ENCODE measurements around the gene BANP. TPM values are rescaled to one million over a fixed set of nuclear protein-coding genes. Genes with fewer than 3 reads are reported as not detected.

Gene BANP
- total RNA-seq, 1 donor from 2014 or later = 17.6 TPM

DNA sequence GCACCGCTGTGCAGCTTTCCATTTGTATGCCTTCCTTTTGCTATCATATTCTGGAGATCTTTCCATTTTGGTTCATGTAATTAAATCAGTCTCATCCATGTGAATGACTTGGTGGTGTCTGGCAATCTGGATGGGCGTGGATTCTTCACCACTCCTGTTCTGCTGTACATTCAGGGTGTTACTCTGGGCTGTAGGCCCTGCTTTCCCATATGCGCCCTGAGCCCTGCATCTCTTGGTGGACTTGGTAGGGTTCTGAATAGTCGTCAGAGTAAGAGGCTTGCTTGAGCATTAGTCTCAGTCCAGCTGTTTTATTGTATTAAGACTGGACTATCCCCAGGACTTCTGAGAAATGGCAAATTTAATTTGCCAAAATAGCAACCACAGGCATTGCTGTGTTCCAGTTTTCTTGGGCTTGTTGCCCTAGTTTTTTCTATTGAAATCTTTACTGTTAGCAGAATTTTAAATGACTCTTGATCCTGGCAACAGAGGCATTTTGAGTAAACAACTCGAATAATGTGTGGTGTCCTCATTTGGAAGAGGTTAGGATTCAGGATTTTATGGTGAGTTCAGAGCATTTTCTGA is 14.9 kb downstream of the BANP start:
- no peak for DNase-seq (ENCODE audit: low read depth)
- TF ChIP-seq CTCF (conservative IDR thresholded peaks at IDR 0.05; ENCODE audit: low read depth, low read length) = no peak
- no peak overlapping the region for H3K4me3 ChIP-seq (ENCODE audit: low read depth, low read length)

DNA sequence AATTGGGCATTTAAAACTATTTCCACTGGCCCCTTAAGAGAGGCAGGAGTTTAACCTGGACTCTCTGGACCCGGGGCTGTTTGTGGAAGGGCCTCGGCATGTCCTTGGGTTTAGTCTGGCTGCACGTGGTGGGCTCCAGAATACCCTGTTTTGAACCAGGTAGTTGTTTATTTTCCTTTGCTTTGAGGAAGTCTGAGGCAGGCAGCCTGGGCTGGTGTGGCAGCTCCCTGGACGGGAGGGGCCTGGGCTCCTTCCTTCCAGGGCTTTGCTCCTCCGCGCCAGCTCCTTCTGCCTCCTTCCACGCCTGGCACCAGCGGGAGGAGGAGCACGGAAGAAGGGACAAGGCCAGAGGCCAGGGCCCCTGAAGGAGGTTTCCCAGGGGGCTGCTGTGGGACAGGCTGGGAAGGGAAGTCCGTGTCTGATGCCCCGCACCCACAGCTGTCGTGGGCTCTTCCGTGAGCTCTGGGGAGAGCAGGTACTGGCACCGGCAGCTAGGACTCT is 15.5 kb downstream of the BANP start:
- TF ChIP-seq CTCF (conservative IDR thresholded peaks at IDR 0.05; ENCODE audit: low read depth, low read length) = no peak
- H3K4me3 ChIP-seq (ENCODE audit: low read depth, low read length) = peak overlapping the region; percentile 46
- DNase-seq (ENCODE audit: low read depth) = no peak

DNA sequence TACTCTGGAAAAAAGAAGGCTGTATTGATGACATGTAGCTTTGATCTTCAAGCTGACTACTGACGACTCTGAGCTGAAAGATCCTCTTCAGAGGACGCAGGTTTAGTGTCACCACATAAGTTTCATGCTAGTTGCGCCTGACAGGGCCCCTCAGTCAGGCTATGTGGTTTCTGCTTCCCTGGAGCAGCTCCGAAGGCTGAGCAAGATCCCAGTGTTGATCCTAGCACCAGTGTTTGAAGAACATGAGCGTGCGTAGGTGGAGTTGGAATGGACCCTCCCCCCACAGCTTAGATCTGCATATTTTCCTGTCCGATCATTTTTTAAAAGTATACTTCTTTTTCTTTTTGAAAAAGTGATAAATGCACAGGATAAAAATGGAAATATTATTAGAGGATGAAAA is 17.3 kb downstream of the BANP start:
- TF ChIP-seq CTCF (conservative IDR thresholded peaks at IDR 0.05; ENCODE audit: low read depth, low read length) = no peak
- DNase-seq (ENCODE audit: low read depth) = no peak
- no peak overlapping the region for H3K4me3 ChIP-seq (ENCODE audit: low read depth, low read length)

GRCh38 chr16:87970186-87970585 is 19.0 kb downstream of the BANP start:
- no peak for TF ChIP-seq CTCF (conservative IDR thresholded peaks at IDR 0.05; ENCODE audit: low read depth, low read length)
- H3K4me3 ChIP-seq (ENCODE audit: low read depth, low read length) = no peak overlapping the region
- no peak for DNase-seq (ENCODE audit: low read depth)

- DNase-seq (ENCODE audit: low read depth) = no peak
- H3K4me3 ChIP-seq (ENCODE audit: low read depth, low read length) = no peak overlapping the region
- TF ChIP-seq CTCF (conservative IDR thresholded peaks at IDR 0.05; ENCODE audit: low read depth, low read length) = no peak
Observed at GRCh38 chr16:87971933-87972332, 20.7 kb downstream of the BANP start.

DNA sequence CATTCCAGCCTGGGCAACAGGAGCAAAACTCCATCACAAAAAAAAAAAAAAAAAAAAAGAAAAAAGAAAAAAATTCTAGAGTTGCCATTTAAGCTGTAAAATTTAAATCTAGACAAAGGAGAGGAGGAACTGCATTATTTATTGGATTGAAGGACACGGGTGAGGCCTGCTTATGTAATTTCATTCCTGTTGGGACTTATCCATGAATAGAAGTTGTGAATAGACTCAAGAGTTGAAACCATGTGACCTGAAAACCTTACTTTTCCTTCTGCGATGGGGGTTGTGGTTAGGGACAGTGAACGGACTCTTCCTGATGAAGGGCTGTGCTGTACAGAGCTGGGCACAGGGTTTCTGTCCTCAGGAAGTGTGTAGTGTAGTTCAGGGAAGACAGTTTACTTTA is 22.5 kb downstream of the BANP start:
- DNase-seq (ENCODE audit: low read depth) = no peak

More for the DNA sequence above, 22.5 kb downstream of the BANP start:
- H3K4me3 ChIP-seq (ENCODE audit: low read depth, low read length) = no peak overlapping the region
- no peak for TF ChIP-seq CTCF (conservative IDR thresholded peaks at IDR 0.05; ENCODE audit: low read depth, low read length)

Data from epithelial cell of proximal tubule (primary cell).